KMS-11 (cell line): ENCODE data around the gene NOS3.

Experiments used
- H2AFZ ChIP-seq: fragments of 200-600 bp; sonication (generic); 2 replicates; pipeline ENCODE4 v1.6.1; 2016; ENCODE audit warnings: antibody characterized with exemption, mixed run types, low read depth
- H3K27ac ChIP-seq: fragments of 200-600 bp; sonication (generic); 2 replicates; pipeline ENCODE4 v1.6.1; 2016; ENCODE audit warnings: mild to moderate bottlenecking, mixed run types
- H3K27me3 ChIP-seq: fragments of 200-600 bp; sonication (generic); 2 replicates; pipeline ENCODE4 v1.6.1; 2017; ENCODE audit warnings: mild to moderate bottlenecking, low read depth, mixed run types, moderate library complexity; ENCODE audit not compliant: insufficient read depth
- H3K36me3 ChIP-seq: fragments of 200-600 bp; sonication (generic); 2 replicates; pipeline ENCODE4 v1.6.1; 2017; ENCODE audit warnings: mild to moderate bottlenecking, mixed run types; ENCODE audit not compliant: insufficient read depth
- H3K4me1 ChIP-seq: fragments of 200-600 bp; sonication (generic); 2 replicates; pipeline ENCODE4 v1.6.1; 2016; ENCODE audit warnings: mild to moderate bottlenecking, low read depth, mixed run types; ENCODE audit not compliant: poor library complexity, severe bottlenecking
- H3K4me2 ChIP-seq: fragments of 200-600 bp; sonication (generic); 2 replicates; pipeline ENCODE4 v1.7.0; 2016; ENCODE audit warnings: mild to moderate bottlenecking, mixed run types
- H3K4me3 ChIP-seq: fragments of 200-600 bp; sonication (generic); IDR thresholded peaks from 2 replicates; pipeline ENCODE4 v1.6.1; 2017; ENCODE audit warnings: low read depth, low read length, mixed read lengths; ENCODE audit not compliant: insufficient read depth
- H3K79me2 ChIP-seq: fragments of 200-600 bp; sonication (generic); 2 replicates; pipeline ENCODE4 v1.6.1; 2016; ENCODE audit warnings: low read depth, mixed run types; ENCODE audit not compliant: insufficient read depth
- H3K9ac ChIP-seq: fragments of 200-600 bp; sonication (generic); 2 replicates; pipeline ENCODE4 v1.6.1; 2016; ENCODE audit warnings: mild to moderate bottlenecking, mixed run types
- H4K20me1 ChIP-seq: fragments of 200-600 bp; sonication (generic); 2 replicates; pipeline ENCODE4 v1.6.1; 2016; ENCODE audit warnings: mild to moderate bottlenecking, mixed run types; ENCODE audit not compliant: insufficient read depth
- TF ChIP-seq, protein P1 (sequence below): fragments of 200-600 bp; sonication (generic); conservative IDR thresholded peaks from 2 replicates; pipeline ENCODE4 v1.6.1; 2017; ENCODE audit warnings: low read depth, mild to moderate bottlenecking, antibody characterized with exemption, low read length, moderate library complexity, mixed read lengths

NOS3 gene

DNA sequence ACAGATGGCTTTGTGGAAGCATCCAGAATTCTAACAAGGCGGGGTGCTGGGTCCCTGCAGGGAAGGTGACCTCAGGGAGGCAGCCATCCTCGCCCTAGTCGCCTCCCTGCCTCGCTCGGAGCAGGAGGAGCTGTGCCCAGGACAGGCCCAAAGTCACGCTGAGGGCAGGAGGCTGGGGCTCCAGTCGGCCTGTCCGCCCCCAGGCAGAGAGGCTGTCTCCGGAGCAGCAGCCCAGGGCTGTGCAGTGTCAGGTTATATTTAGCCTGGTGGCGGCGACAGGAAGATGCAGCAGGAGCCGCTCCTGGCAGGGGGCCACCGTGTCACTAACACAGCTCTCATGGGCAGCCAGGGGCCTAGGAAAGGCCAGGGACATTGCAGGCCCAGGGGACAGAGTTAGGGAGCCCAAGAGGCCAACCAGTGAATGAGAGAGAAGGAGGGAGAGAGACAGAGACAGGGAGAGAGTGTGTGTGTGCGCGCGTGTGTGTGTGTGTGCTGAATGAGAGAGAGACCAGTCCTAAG is 26.2 kb upstream of the NOS3 start:
- H3K9ac ChIP-seq, result no peak overlapping the region
- H3K4me3 ChIP-seq, result no peak overlapping the region
- H2AFZ ChIP-seq, result no peak overlapping the region
- no peak overlapping the region for H3K4me2 ChIP-seq
- H3K36me3 ChIP-seq, result no peaks in the 10 kb centered on the region
- no peaks in the 10 kb centered on the region for H3K79me2 ChIP-seq
- no peaks in the 10 kb centered on the region for H4K20me1 ChIP-seq
- no peaks in the 10 kb centered on the region for H3K27me3 ChIP-seq
- H3K27ac ChIP-seq, result no peak overlapping the region
- no peaks in the 10 kb centered on the region for H3K4me1 ChIP-seq
- TF ChIP-seq, protein P1, sequence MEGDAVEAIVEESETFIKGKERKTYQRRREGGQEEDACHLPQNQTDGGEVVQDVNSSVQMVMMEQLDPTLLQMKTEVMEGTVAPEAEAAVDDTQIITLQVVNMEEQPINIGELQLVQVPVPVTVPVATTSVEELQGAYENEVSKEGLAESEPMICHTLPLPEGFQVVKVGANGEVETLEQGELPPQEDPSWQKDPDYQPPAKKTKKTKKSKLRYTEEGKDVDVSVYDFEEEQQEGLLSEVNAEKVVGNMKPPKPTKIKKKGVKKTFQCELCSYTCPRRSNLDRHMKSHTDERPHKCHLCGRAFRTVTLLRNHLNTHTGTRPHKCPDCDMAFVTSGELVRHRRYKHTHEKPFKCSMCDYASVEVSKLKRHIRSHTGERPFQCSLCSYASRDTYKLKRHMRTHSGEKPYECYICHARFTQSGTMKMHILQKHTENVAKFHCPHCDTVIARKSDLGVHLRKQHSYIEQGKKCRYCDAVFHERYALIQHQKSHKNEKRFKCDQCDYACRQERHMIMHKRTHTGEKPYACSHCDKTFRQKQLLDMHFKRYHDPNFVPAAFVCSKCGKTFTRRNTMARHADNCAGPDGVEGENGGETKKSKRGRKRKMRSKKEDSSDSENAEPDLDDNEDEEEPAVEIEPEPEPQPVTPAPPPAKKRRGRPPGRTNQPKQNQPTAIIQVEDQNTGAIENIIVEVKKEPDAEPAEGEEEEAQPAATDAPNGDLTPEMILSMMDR, result no peak

DNA sequence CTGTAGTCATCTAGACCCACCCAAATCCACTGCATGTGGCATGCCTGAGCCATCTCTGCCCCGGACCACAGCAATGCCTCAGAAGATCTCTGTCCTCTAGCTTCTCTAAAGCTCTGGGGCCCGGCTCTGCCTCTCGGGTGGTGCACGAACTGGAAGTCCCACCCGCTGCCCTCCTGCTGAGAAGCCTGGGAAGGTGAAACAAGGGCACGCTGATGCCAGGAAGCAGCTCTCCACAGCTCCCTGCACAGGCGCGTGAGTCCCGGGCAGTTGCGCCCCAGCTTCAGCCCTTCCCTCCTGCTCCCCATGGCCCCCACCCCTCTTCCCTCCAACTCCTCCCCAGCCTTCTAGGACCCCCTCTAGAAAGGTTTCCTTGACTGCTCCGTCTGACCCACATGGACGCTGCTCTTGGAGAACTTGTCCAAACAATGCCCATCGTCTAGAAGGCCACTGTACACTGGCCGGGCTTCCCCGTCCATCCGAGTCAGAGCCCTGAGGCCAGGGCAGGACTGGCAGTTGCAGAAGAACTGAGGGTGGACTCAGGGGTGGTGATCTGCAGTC is 25.5 kb upstream of the NOS3 start:
- Histone ChIP-seq H3K4me3 (no peak overlapping the region), H3K79me2 (no peaks in the 10 kb centered on the region), H2AFZ (no peak overlapping the region), H3K9ac (no peak overlapping the region), H3K27ac (no peak overlapping the region), H3K36me3 (no peaks in the 10 kb centered on the region), H3K4me1 (no peaks in the 10 kb centered on the region), H3K27me3 (no peaks in the 10 kb centered on the region), H4K20me1 (no peaks in the 10 kb centered on the region), H3K4me2 (no peak overlapping the region)
- TF ChIP-seq, protein P1, result no peak

DNA sequence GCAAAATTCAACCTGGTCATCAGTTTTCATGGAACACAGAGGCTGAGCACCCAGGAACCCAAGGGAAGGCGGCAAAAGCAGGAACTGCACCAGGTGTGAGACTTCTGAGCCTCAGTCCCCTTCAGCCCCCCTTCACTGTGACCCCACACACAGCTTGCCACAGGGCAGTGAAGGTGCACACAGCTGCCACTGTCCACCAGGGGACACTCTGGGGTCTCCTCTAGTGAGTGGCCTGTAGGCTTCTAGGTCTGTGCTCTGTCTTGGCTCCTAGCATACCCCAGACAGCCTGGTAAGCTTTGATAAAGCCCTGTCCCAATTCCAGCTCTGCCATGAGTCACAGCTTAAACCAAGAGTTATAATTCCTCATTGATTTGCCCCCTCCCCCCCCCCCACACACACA is 24.8 kb upstream of the NOS3 start:
- Histone ChIP-seq H3K4me3 (no peak overlapping the region), H3K36me3 (no peaks in the 10 kb centered on the region), H3K4me2 (no peak overlapping the region), H4K20me1 (no peaks in the 10 kb centered on the region), H3K27ac (no peak overlapping the region), H3K4me1 (no peaks in the 10 kb centered on the region), H3K9ac (no peak overlapping the region), H3K79me2 (no peaks in the 10 kb centered on the region), H3K27me3 (no peaks in the 10 kb centered on the region), H2AFZ (no peak overlapping the region)
- TF ChIP-seq, protein P1, result no peak

DNA sequence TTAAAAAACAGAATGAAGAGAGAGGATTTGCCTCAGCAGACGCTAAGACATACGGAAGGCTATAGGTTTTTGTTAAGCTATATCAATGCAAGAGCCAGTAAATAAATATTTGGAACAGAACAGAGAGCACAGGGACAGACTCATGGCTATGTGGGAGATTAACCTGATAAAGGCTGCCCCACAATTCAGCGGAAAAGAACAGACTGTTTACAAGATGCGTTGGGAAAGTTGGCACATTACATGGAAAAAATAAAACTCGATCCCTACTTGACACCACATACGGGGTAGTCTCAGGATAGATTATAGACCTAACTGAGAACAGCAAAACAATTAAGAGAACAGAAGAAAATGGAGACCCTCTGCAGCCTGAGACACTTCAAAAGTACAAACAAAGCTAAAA is 23.5 kb upstream of the NOS3 start:
- H4K20me1 ChIP-seq, result no peaks in the 10 kb centered on the region
- H3K27me3 ChIP-seq, result no peaks in the 10 kb centered on the region
- H3K4me3 ChIP-seq, result no peak overlapping the region
- H3K4me2 ChIP-seq, result no peak overlapping the region
- no peaks in the 10 kb centered on the region for H3K36me3 ChIP-seq
- H3K27ac ChIP-seq, result no peak overlapping the region
- H3K4me1 ChIP-seq, result no peaks in the 10 kb centered on the region
- no peak overlapping the region for H2AFZ ChIP-seq
- H3K79me2 ChIP-seq, result no peaks in the 10 kb centered on the region
- TF ChIP-seq, protein P1, result no peak
- no peak overlapping the region for H3K9ac ChIP-seq
